Activated T-cell treated with anti-CD3 and anti-CD28 coated beads, Interleukin-2, amount 50 U/mL, for 72 hours (primary cell): ENCODE measurements around the gene POLR1A. TPM values are rescaled to one million over a fixed set of nuclear protein-coding genes. Genes with fewer than 3 reads are reported as not detected.

Source experiments
- ATAC-seq, 2 donors: fragments of 150-1000 bp; cut with Tn5 transposase; replicated peaks in 1 of 2; 2 replicates each; pipeline ENCODE4 v1.10.0; 2021; ENCODE audit warnings: moderate library complexity in 2 of 2, mild to moderate bottlenecking in 1 of 2
- DNase-seq, 2 donors: peaks; one replicate each; pipeline ENCODE4 v3.0.0; 2021 to 2022; ENCODE audit warnings: mixed read lengths in 1 of 2
- H3K27ac Mint-ChIP-seq: one replicate; pipeline ENCODE4 v1.8.0; 2022; ENCODE audit warnings: mild to moderate bottlenecking, moderate library complexity, mixed read lengths
- H3K27me3 Mint-ChIP-seq: one replicate; pipeline ENCODE4 v1.8.0; 2022; ENCODE audit warnings: low read depth, mixed read lengths
- H3K36me3 Mint-ChIP-seq, 2 donors: one replicate each; pipeline ENCODE4 v1.8.0; 2022; ENCODE audit warnings: mixed read lengths in 2 of 2, mild to moderate bottlenecking in 1 of 2; ENCODE audit not compliant: insufficient read depth in 2 of 2
- H3K4me1 Mint-ChIP-seq: one replicate; pipeline ENCODE4 v1.8.0; 2022; ENCODE audit warnings: low read depth, mixed read lengths
- H3K4me3 Mint-ChIP-seq, 2 donors: one replicate each; pipeline ENCODE4 v1.8.0; 2022; ENCODE audit warnings: mild to moderate bottlenecking in 2 of 2, mixed read lengths in 2 of 2, moderate library complexity in 2 of 2
- H3K9me3 Mint-ChIP-seq, 2 donors: one replicate each; pipeline ENCODE4 v1.8.0; 2022; ENCODE audit warnings: mixed read lengths in 2 of 2
- total RNA-seq, 2 donors: library from RNA; stranded (reverse); gene quantifications; one replicate each; pipeline ENCODE4 v1.2.3, GENCODE V29; 2022

Gene POLR1A
- total RNA-seq, 2 donors from 2014 or later, result 23.5 to 28.0 TPM

GRCh38 chr2:86015699-86016098 is 90.0 kb downstream of the POLR1A start:
- Mint-ChIP-seq H3K27me3 (no peaks in the 10 kb centered on the region), H3K4me1 (peaks cover 10% of the 10 kb centered on the region), H3K4me3 (no peak overlapping the region), H3K27ac (no peak overlapping the region), H3K36me3 (peaks cover 1 to 4% of the 10 kb centered on the region in 2 donors), H3K9me3 (peaks cover 5 to 6% of the 10 kb centered on the region in 2 donors)
- no peak for ATAC-seq
- no peak for DNase-seq

- H3K9me3 Mint-ChIP-seq, result peaks cover 5 to 6% of the 10 kb centered on the region in 2 donors
- H3K27ac Mint-ChIP-seq, result no peak overlapping the region
- H3K4me1 Mint-ChIP-seq, result peaks cover 16% of the 10 kb centered on the region
- no peaks in the 10 kb centered on the region for H3K27me3 Mint-ChIP-seq
- H3K4me3 Mint-ChIP-seq, result no peak overlapping the region
- DNase-seq, result no peak
- peaks cover 1 to 4% of the 10 kb centered on the region in 2 donors for H3K36me3 Mint-ChIP-seq
- no peak for ATAC-seq
These were observed 90.7 kb downstream of the POLR1A start for GRCh38 chr2:86015006-86015405.

GRCh38 chr2:86014493-86014892 is 91.2 kb downstream of the POLR1A start:
- DNase-seq (no peak), ATAC-seq (no peak)
- no peak overlapping the region for H3K27ac Mint-ChIP-seq
- H3K27me3 Mint-ChIP-seq, result no peaks in the 10 kb centered on the region
- peaks cover 5 to 6% of the 10 kb centered on the region in 2 donors for H3K9me3 Mint-ChIP-seq
- H3K4me3 Mint-ChIP-seq, result no peak overlapping the region
- peaks cover 1 to 4% of the 10 kb centered on the region in 2 donors for H3K36me3 Mint-ChIP-seq
- peaks cover 17% of the 10 kb centered on the region for H3K4me1 Mint-ChIP-seq

GRCh38 chr2:86012007-86012712 is 93.5 kb downstream of the POLR1A start:
- no peak overlapping the region for H3K27ac Mint-ChIP-seq
- DNase-seq (no peak), ATAC-seq (no peak)
- H3K27me3 Mint-ChIP-seq, result peaks cover under 1% of the 10 kb centered on the region
- no peak overlapping the region for H3K4me3 Mint-ChIP-seq
- peaks cover 13% of the 10 kb centered on the region for H3K4me1 Mint-ChIP-seq
- peaks cover 1 to 4% of the 10 kb centered on the region in 2 donors for H3K36me3 Mint-ChIP-seq
- peaks cover 5 to 6% of the 10 kb centered on the region in 2 donors for H3K9me3 Mint-ChIP-seq

- Mint-ChIP-seq H3K9me3 (peaks cover 6% of the 10 kb centered on the region in 2 donors), H3K27me3 (peaks cover 7% of the 10 kb centered on the region), H3K27ac (no peak overlapping the region), H3K4me1 (peaks cover 8% of the 10 kb centered on the region), H3K36me3 (peaks cover 1 to 5% of the 10 kb centered on the region in 2 donors), H3K4me3 (no peak overlapping the region)
- no peak for ATAC-seq
- no peak for DNase-seq
These were observed 94.2 kb downstream of the POLR1A start for GRCh38 chr2:86011449-86011941.

GRCh38 chr2:86010083-86010482 is 95.6 kb downstream of the POLR1A start:
- no peak for DNase-seq
- H3K27me3 Mint-ChIP-seq, result peaks cover 8% of the 10 kb centered on the region
- peaks cover 5 to 11% of the 10 kb centered on the region in 2 donors for H3K36me3 Mint-ChIP-seq
- H3K4me3 Mint-ChIP-seq, result no peak overlapping the region
- peaks cover 6 to 10% of the 10 kb centered on the region in 2 donors for H3K9me3 Mint-ChIP-seq
- no peak overlapping the region for H3K27ac Mint-ChIP-seq
- ATAC-seq, result no peak
- peaks cover 8% of the 10 kb centered on the region for H3K4me1 Mint-ChIP-seq

- H3K36me3 Mint-ChIP-seq, result peaks cover 6 to 11% of the 10 kb centered on the region in 2 donors
- H3K4me3 Mint-ChIP-seq, result no peak overlapping the region
- peaks cover 2 to 6% of the 10 kb centered on the region in 2 donors for H3K9me3 Mint-ChIP-seq
- peaks cover 8% of the 10 kb centered on the region for H3K4me1 Mint-ChIP-seq
- peaks cover 10% of the 10 kb centered on the region for H3K27me3 Mint-ChIP-seq
- H3K27ac Mint-ChIP-seq, result no peak overlapping the region
- ATAC-seq (no peak), DNase-seq (no peak)
These were observed 99.2 kb downstream of the POLR1A start for GRCh38 chr2:86006524-86006923.

- Mint-ChIP-seq H3K9me3 (peaks cover 4 to 6% of the 10 kb centered on the region in 2 donors), H3K36me3 (peaks cover 6 to 11% of the 10 kb centered on the region in 2 donors), H3K27me3 (peaks cover 19% of the 10 kb centered on the region), H3K4me3 (no peak overlapping the region), H3K4me1 (peaks cover 22% of the 10 kb centered on the region), H3K27ac (no peak overlapping the region)
- no peak for DNase-seq
- no peak for ATAC-seq
These were observed 101.7 kb downstream of the POLR1A start for GRCh38 chr2:86003967-86004366.

- Mint-ChIP-seq H3K36me3 (peaks cover 6 to 11% of the 10 kb centered on the region in 2 donors), H3K4me3 (no peak overlapping the region), H3K27me3 (peaks cover 19% of the 10 kb centered on the region), H3K4me1 (peaks cover 27% of the 10 kb centered on the region), H3K9me3 (peaks cover 4 to 6% of the 10 kb centered on the region in 2 donors), H3K27ac (no peak overlapping the region)
- ATAC-seq (no peak), DNase-seq (no peak)
These were observed 102.6 kb downstream of the POLR1A start for GRCh38 chr2:86003104-86003503.

- H3K4me3 Mint-ChIP-seq, result no peak overlapping the region
- DNase-seq (no peak), ATAC-seq (no peak)
- peaks cover 4 to 6% of the 10 kb centered on the region in 2 donors for H3K9me3 Mint-ChIP-seq
- H3K27ac Mint-ChIP-seq, result no peak overlapping the region
- H3K36me3 Mint-ChIP-seq, result peaks cover 6 to 11% of the 10 kb centered on the region in 2 donors
- H3K4me1 Mint-ChIP-seq, result peaks cover 32% of the 10 kb centered on the region
- H3K27me3 Mint-ChIP-seq, result peaks cover 19% of the 10 kb centered on the region
These were observed 103.3 kb downstream of the POLR1A start for GRCh38 chr2:86002375-86002774.

- H3K36me3 Mint-ChIP-seq, result peaks cover 6 to 8% of the 10 kb centered on the region in 2 donors
- H3K27ac Mint-ChIP-seq, result no peak overlapping the region
- peaks cover 40% of the 10 kb centered on the region for H3K4me1 Mint-ChIP-seq
- DNase-seq (no peak), ATAC-seq (no peak)
- H3K27me3 Mint-ChIP-seq, result peaks cover 11% of the 10 kb centered on the region
- no peak overlapping the region for H3K4me3 Mint-ChIP-seq
- peaks cover 4% of the 10 kb centered on the region in 2 donors for H3K9me3 Mint-ChIP-seq
These were observed 104.4 kb downstream of the POLR1A start for GRCh38 chr2:86001326-86001725.

GRCh38 chr2:86000938-86001312 is 104.8 kb downstream of the POLR1A start:
- peaks cover 40% of the 10 kb centered on the region for H3K4me1 Mint-ChIP-seq
- peaks cover 11% of the 10 kb centered on the region for H3K27me3 Mint-ChIP-seq
- peaks cover 4 to 6% of the 10 kb centered on the region in 2 donors for H3K36me3 Mint-ChIP-seq
- DNase-seq (no peak), ATAC-seq (no peak)
- peaks cover 1 to 4% of the 10 kb centered on the region in 2 donors for H3K9me3 Mint-ChIP-seq
- no peak overlapping the region for H3K27ac Mint-ChIP-seq
- no peak overlapping the region for H3K4me3 Mint-ChIP-seq

GRCh38 chr2:86000131-86000937 is 105.4 kb downstream of the POLR1A start:
- no peak for DNase-seq
- no peak overlapping the region for H3K27ac Mint-ChIP-seq
- no peak for ATAC-seq
- H3K36me3 Mint-ChIP-seq, result peaks cover 2 to 4% of the 10 kb centered on the region in 2 donors
- peaks cover 43% of the 10 kb centered on the region for H3K4me1 Mint-ChIP-seq
- peak overlapping the region in 1 of 2 donors; percentile 28 for H3K4me3 Mint-ChIP-seq
- H3K27me3 Mint-ChIP-seq, result peaks cover 11% of the 10 kb centered on the region
- peaks cover 1 to 4% of the 10 kb centered on the region in 2 donors for H3K9me3 Mint-ChIP-seq
